ENCODE measurements around the gene RSF1.

DNA sequence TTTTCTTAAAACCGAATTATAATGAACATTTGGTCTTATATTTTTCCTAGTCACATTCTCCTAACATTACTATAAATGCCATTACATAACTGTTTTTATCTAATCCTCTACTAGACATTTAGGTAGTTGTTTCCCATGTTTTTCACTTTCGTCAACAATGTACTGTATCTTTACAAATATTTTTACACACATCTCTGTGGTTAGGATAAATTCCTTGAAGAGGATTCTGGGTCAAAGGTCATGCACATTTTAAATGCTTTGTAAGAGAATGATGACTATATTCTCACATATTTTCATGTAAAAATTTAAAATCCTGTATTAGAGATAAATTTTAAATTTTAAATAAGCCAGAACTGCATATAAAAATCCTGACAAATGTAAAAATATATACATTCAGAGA, 121.6 kb downstream of the RSF1 start:
- TF ChIP-seq, protein P1, sequence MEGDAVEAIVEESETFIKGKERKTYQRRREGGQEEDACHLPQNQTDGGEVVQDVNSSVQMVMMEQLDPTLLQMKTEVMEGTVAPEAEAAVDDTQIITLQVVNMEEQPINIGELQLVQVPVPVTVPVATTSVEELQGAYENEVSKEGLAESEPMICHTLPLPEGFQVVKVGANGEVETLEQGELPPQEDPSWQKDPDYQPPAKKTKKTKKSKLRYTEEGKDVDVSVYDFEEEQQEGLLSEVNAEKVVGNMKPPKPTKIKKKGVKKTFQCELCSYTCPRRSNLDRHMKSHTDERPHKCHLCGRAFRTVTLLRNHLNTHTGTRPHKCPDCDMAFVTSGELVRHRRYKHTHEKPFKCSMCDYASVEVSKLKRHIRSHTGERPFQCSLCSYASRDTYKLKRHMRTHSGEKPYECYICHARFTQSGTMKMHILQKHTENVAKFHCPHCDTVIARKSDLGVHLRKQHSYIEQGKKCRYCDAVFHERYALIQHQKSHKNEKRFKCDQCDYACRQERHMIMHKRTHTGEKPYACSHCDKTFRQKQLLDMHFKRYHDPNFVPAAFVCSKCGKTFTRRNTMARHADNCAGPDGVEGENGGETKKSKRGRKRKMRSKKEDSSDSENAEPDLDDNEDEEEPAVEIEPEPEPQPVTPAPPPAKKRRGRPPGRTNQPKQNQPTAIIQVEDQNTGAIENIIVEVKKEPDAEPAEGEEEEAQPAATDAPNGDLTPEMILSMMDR (IDR thresholded peaks at IDR 0.05; ENCODE audit: poor library complexity): no peak
- TF ChIP-seq EZH2phosphoT487 (IDR thresholded peaks at IDR 0.05; ENCODE audit: low read depth, severe bottlenecking, unreplicated experiment): no peak
